Fibroblast of peridontal ligament (primary cell): ENCODE data around the gene FASN.

Source experiments
- DNase-seq: peaks from one replicate; pipeline ENCODE4 v3.0.0-alpha.2; 2010; ENCODE audit errors: extremely low read depth

Gene FASN

DNA sequence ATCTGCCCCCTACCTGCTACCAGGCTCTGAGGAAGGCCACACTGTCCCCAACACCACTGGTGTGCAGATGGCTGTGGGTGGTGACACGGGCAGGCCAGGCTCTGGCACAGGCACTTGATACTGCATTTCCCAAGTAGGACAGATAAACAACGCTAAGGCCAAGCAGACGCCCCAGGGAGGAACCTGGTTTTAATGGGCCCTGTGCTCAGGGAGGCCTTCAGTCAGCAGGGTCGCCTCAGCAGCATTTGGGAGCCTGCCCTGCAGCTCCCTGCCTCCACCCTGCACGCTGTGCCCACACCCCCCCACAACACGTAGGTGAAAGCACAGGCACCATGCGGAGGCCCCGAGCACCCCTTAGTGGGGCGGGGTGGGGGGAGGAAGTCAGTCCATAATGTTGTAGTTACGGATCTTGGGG is 3.3 kb upstream of the FASN start:
- no peak for DNase-seq

GRCh38 chr17:82100502-82101298 is 2.7 kb upstream of the FASN start:
- DNase-seq: no peak

- DNase-seq: no peak
These were observed 1.1 kb upstream of the FASN start for GRCh38 chr17:82098939-82099763.

GRCh38 chr17:82097919-82098168 is 192 bp downstream of the FASN start:
- DNase-seq: no peak

- DNase-seq: peak; percentile 35
These were observed 685 bp downstream of the FASN start for GRCh38 chr17:82097184-82097918.

GRCh38 chr17:82096709-82097183 is 1.3 kb downstream of the FASN start:
- no peak for DNase-seq

- no peak for DNase-seq
These were observed 2.0 kb downstream of the FASN start for GRCh38 chr17:82095777-82096708.

- DNase-seq: no peak
These were observed 2.9 kb downstream of the FASN start for GRCh38 chr17:82094931-82095776.

GRCh38 chr17:82092995-82093751 is 4.9 kb downstream of the FASN start:
- DNase-seq: no peak

DNA sequence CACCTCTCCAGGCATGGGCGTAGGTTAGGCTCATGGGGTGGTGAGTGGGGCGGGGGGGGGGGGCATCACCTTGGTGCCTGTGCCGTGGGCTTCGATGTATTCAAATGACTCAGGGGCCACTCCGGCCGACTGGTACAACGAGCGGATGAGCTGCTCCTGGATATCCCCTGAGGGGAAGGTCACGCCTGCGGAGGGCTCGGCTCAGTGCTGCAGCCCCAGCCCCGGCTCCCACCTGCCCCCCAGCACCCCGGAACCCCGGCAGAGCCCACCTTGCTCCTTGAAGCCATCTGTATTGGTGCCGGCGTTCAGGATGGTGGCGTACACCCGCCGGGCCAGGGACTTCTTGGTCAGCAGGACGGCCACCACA is 5.4 kb downstream of the FASN start:
- DNase-seq: no peak

DNA sequence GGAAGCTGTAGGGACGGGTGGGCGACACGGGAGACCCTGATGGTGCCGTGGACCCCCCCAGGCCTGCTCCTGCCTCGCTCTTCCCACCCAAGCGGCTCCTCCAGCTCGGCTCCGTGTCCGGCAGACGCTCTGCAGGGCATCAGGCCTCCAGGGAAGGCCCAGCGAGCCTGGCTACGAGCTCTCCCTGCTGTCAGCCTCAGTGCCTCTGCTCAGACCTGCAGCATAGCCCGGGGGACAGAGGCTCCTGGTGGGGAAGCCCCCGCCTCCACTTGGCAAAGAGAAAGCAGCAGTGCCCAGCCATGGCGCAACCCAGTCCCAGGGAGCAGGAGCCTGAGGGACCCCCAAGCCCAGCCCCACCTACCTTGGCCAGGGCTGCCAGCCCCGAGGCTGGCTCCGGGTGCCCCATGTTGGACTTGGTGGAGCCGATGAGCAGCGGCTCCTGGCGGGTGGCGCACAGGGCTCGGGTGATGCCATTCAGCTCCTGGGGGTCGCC is 5.9 kb downstream of the FASN start:
- no peak for DNase-seq

DNA sequence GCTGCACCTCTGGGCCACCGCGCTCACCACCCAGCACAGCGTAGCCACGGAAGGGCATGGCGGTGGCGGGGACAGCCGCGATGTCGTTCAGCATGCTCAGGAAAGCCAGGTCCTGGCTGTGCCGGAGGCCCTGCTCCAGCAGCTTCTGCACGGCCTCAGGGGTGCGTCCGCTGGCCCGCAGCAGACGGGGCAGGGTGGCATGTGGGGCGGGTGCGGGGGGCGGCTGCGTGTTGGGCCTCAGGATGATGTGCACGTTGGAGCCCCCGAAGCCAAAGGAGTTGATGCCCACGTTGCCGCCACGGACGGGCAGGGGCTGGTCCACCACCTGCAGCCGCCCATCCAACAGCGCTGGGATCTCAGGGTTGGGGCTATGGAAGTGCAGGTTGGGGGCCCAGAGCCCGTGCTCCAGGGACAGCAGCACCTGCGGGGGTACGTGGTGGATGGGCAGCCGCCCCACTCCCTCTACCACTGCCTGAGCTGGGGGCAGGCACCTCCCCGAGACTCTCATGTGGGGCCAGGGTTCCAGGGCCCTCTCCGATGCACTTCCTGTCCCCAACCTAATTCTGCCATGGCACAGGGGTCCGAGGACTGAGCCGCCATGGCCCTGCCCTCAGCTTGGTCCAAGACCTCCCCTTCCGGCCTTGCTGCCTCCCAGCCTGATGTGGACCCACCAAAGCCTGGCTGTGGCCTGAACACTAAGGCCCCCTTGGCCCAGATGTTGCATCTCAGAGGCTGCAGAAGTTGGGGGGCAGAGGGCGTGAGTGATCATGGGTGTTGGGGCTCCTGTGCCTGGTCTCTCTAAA is 6.6 kb downstream of the FASN start:
- no peak for DNase-seq

GRCh38 chr17:82090549-82091263 is 7.3 kb downstream of the FASN start:
- DNase-seq: no peak

DNA sequence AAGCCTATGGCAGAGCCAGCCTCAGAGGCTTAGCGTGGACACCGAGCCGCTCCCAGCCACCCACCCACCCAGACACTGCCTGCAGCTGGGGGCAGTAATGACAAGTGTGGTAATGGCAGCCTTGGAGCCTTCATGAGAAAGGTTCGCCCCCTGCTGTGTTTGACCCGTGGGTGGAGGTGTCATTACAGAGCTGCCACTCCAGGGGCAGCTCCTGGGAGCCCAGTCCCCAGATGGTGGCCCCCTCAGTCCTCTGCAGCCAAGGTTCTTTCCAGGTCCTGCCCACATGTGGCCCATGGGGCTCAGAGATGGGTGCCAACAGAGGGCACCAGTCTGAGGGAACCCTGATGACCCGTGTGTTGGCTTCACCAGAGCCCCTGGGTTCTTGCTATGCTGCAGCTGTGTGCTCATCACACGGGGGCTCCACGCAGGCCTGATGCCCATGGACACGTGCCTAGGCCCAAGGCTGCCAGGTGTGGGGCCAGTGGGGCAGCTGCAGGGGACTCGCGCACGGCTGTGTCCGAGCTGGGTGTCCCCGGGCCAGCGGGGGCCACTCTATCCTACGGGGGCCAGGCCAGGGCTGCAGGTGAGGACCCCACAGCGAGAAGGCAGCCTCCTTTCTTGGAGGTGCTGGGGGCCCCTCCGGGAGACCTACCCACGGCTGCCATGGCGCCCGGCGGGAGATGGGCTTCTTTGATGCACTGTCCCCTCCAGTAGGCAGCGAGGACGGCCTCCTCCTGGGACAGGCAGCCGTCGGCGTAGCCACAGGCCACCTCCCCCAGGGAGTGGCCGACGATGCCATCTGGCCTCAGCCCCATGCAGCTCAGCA is 8.1 kb downstream of the FASN start:
- no peak for DNase-seq

DNA sequence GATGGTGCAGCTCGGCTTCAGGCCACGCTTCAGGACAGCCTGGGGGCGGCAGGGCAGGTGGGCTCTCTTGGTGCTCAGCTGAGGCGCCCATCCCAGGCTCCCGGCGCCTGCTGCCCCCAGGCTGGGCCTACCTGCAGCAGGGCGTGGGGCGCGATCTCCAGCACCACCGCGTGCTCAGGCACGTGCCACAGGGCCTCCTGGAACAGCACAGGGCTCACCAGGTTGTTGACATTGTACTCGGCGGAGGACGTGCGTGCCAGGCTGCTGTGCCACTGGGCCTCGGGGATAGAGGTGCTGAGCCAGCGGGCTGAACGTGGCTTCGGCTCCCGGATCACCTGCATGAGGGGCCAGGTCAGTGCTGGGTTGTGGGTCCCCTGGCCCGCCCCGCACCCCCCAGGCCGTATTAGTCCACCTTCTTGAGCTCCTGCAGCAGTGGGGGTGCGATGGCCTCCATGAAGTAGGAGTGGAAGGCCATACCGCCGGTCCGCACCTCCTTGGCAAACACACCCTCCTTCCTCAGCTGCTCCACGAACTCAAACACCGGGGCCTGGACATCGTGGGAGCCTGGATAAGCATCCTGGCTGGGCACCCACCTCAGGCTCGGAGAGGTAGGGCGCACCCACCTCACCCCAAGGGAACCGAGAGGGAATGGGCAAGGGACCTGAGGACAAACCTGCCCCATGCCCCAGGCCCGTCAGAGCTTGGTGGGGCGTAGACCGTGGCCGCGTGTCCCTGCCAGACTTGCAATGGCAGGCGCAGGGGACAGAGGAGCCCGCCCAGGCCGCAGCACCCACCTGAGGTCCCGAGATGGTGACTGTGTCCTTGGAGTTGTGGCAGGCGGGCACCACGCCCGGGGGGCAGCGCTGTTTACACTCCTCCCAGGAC is 9.0 kb downstream of the FASN start:
- DNase-seq: no peak
